ENCODE data around the gene MTHFSD. TPM values are rescaled to one million over a fixed set of nuclear protein-coding genes. Genes with fewer than 3 reads are reported as not detected.
A peak's percentile ranks its signal among the peaks of the same experiment; 100 is the strongest.

Gene MTHFSD
- total RNA-seq, 4 donors from 2014 or later, result 22.7 to 40.8 (median 25.4) TPM

GRCh38 chr16:86554599-86554916, 477 bp downstream of the MTHFSD start:
- Histone ChIP-seq H3K9me3 (no peaks in the 10 kb centered on the region), H3K36me3 (peaks cover 0 to 36% (median 0%) of the 10 kb centered on the region in 3 donors), H3K4me1 (peaks cover 0 to 31% (median 11%) of the 10 kb centered on the region in 4 donors), H3K27me3 (peaks cover 0 to 4% of the 10 kb centered on the region in 2 donors), H3K27ac (peak overlapping the region; percentile 93 to 95 (median 94)), H3K4me3 (peak overlapping the region; percentile 86 to 98 (median 95))
- WGBS, 2 donors, result 5 to 6% methylated on average over 10 of the region's 10 CpGs
- DNase-seq (ENCODE audit: low spot score in 2 of 2), result no peak
- no peak for TF ChIP-seq POLR2A (IDR thresholded peaks at IDR 0.05)
- TF ChIP-seq CTCF (IDR thresholded peaks at IDR 0.05), result no peak
- TF ChIP-seq EP300 (IDR thresholded peaks at IDR 0.05), result no peak

GRCh38 chr16:86553356-86553755, 1.7 kb downstream of the MTHFSD start:
- TF ChIP-seq CTCF (IDR thresholded peaks at IDR 0.05), result no peak
- TF ChIP-seq POLR2A (IDR thresholded peaks at IDR 0.05), result no peak
- no peak for TF ChIP-seq EP300 (IDR thresholded peaks at IDR 0.05)
- Histone ChIP-seq H3K27me3 (no peaks in the 10 kb centered on the region), H3K4me3 (no peak overlapping the region), H3K36me3 (peaks cover 0 to 46% (median 0%) of the 10 kb centered on the region in 3 donors), H3K27ac (no peak overlapping the region), H3K9me3 (no peaks in the 10 kb centered on the region), H3K4me1 (peaks cover 0 to 31% (median 11%) of the 10 kb centered on the region in 4 donors)
- no peak for DNase-seq (ENCODE audit: low spot score in 2 of 2)
- WGBS, 2 donors, result 96 to 97% methylated on average over 19 of the region's 22 CpGs

- 94 to 96% methylated on average over 4 to 5 of the region's 5 CpGs for WGBS, 2 donors
- Histone ChIP-seq H3K36me3 (peaks cover 0 to 76% (median 0%) of the 10 kb centered on the region in 3 donors), H3K4me1 (peaks cover 0 to 28% (median 5%) of the 10 kb centered on the region in 4 donors), H3K27me3 (no peaks in the 10 kb centered on the region), H3K4me3 (no peak overlapping the region), H3K9me3 (no peaks in the 10 kb centered on the region), H3K27ac (no peak overlapping the region)
- no peak for DNase-seq (ENCODE audit: low spot score in 2 of 2)
- TF ChIP-seq POLR2A (IDR thresholded peaks at IDR 0.05), result no peak
- TF ChIP-seq CTCF (IDR thresholded peaks at IDR 0.05), result no peak
- no peak for TF ChIP-seq EP300 (IDR thresholded peaks at IDR 0.05)
These were observed 4.8 kb downstream of the MTHFSD start for GRCh38 chr16:86550281-86550680.

- no peak overlapping the region for H3K27ac ChIP-seq
- H3K36me3 ChIP-seq, result peaks cover 0 to 80% (median 0%) of the 10 kb centered on the region in 3 donors
- no peak overlapping the region for H3K4me3 ChIP-seq
- no peaks in the 10 kb centered on the region for H3K27me3 ChIP-seq
- peaks cover 0 to 28% (median 5%) of the 10 kb centered on the region in 4 donors for H3K4me1 ChIP-seq
- TF ChIP-seq POLR2A (IDR thresholded peaks at IDR 0.05), result no peak
- TF ChIP-seq EP300 (IDR thresholded peaks at IDR 0.05), result no peak
- TF ChIP-seq CTCF (IDR thresholded peaks at IDR 0.05), result no peak
- 90 to 93% methylated on average over 4 to 7 of the region's 7 CpGs for WGBS, 2 donors
- no peak for DNase-seq (ENCODE audit: low spot score in 2 of 2)
- H3K9me3 ChIP-seq, result no peaks in the 10 kb centered on the region
These were observed 5.2 kb downstream of the MTHFSD start for GRCh38 chr16:86549893-86550190.

GRCh38 chr16:86549076-86549892, 5.8 kb downstream of the MTHFSD start:
- Histone ChIP-seq H3K9me3 (no peaks in the 10 kb centered on the region), H3K4me3 (no peak overlapping the region), H3K27ac (no peak overlapping the region), H3K4me1 (peaks cover 0 to 23% (median 3%) of the 10 kb centered on the region in 4 donors), H3K27me3 (no peaks in the 10 kb centered on the region), H3K36me3 (peaks cover 0 to 86% (median 0%) of the 10 kb centered on the region in 3 donors)
- no peak for TF ChIP-seq POLR2A (IDR thresholded peaks at IDR 0.05)
- TF ChIP-seq CTCF (IDR thresholded peaks at IDR 0.05), result no peak
- TF ChIP-seq EP300 (IDR thresholded peaks at IDR 0.05), result no peak
- WGBS, 2 donors, result 81% methylated on average over 7 of the region's 8 CpGs
- no peak for DNase-seq (ENCODE audit: low spot score in 2 of 2)

Data from tibial nerve (tissue), 4 donors.